ENCODE data around the gene ELOVL2.

GRCh38 chr6:11053307-11053706, 9.2 kb upstream of the ELOVL2 start:
- TF ChIP-seq CTCF (IDR thresholded peaks at IDR 0.05) = no peak
- no peak for TF ChIP-seq POLR2A (IDR thresholded peaks at IDR 0.05)
- TF ChIP-seq EP300 (IDR thresholded peaks at IDR 0.05) = no peak
- no peak for TF ChIP-seq POLR2AphosphoS5 (IDR thresholded peaks at IDR 0.05)

All from sigmoid colon (tissue), 4 donors.